GM10266 (cell line): ENCODE results near the gene ATP2B2.

Experiments used
- DNase-seq: peaks from one replicate; pipeline ENCODE4 v3.0.0; 2012; ENCODE audit errors: extremely low spot score
- TF ChIP-seq, protein P1 (sequence below): IDR thresholded peaks from 2 replicates; pipeline ENCODE4 v1.5.1; 2012; ENCODE audit warnings: mild to moderate bottlenecking, low read depth; ENCODE audit not compliant: control insufficient read depth, insufficient read depth; ENCODE audit errors: missing control alignments

ATP2B2 gene

DNA sequence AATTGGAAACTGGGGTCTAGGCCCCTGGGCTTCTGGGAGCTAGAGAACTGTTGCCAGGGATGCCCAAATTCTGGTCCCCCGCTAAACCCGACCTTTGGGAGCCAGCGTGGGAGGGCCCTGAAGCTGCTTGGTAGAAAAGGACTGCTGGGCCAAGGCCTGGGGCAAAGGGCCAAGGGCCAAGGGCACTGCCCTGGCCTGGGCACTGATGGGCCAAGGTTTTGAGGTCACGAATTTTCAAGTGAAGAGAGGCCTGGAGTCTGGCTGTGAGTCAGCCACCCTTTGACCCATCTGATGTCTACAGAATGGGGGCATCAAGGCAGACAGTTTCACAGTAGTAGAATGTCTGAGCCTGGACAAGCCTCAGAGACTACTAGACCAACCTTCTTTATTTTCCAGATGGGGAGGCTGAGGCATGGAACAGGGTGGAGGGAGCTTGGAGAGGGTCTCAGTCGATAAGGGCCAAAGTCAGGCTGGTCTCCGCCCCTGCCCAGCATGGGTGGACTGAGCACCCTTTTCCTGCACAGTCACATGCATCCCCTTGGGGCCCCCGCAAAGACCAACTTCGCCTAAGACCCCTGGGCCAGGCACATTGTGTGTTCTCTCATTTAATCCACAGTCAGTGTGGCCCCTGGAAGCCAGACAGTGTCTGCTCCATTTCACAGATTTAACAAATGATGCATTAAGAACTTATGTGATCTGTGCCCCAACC is 66.3 kb downstream of the ATP2B2 start:
- DNase-seq = no peak
- TF ChIP-seq, protein P1, sequence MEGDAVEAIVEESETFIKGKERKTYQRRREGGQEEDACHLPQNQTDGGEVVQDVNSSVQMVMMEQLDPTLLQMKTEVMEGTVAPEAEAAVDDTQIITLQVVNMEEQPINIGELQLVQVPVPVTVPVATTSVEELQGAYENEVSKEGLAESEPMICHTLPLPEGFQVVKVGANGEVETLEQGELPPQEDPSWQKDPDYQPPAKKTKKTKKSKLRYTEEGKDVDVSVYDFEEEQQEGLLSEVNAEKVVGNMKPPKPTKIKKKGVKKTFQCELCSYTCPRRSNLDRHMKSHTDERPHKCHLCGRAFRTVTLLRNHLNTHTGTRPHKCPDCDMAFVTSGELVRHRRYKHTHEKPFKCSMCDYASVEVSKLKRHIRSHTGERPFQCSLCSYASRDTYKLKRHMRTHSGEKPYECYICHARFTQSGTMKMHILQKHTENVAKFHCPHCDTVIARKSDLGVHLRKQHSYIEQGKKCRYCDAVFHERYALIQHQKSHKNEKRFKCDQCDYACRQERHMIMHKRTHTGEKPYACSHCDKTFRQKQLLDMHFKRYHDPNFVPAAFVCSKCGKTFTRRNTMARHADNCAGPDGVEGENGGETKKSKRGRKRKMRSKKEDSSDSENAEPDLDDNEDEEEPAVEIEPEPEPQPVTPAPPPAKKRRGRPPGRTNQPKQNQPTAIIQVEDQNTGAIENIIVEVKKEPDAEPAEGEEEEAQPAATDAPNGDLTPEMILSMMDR = no peak

DNA sequence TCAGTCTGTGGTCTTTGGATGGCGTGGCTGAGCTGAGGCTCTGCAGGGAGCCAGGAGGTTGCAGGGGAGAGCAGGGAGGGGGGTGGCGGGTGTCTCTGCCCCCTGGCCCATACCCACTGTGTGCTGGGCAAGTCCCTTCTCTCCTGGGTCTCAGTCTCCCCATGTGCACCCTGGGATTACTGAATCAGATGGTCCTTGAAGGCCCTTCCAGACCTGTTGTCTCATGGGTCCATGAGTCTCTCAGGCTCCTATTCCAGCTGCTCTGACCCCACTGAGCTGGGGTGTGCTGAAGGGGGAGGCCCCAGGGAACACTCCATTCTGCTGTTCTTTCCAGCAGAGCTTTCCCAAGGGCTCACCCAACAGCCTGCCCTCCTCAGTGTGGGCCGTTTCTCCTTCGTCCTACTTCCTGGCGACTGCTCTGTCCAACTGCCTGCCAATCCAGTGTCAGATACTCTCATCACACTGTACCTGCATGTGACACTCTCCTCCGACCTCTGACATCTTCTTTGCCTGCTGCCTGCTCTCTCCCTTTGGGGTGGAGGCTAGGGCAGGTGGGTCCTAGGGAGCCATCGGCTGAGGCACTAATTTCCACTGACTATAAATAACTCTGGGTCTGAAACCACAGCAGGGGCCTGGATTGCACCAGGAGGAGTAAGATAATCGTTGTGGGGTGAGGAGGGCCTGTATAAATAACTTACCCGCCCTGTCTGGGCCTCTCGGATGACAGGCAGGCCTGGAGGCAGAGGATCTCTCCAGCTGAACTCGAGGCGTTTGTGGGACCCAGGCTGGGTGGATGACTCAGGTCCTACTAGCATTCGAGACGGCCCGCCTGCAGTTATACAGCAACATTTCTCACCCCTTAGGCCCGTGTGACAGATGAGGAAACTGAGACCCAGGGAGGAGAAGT is 67.1 kb downstream of the ATP2B2 start:
- no peak for DNase-seq

DNA sequence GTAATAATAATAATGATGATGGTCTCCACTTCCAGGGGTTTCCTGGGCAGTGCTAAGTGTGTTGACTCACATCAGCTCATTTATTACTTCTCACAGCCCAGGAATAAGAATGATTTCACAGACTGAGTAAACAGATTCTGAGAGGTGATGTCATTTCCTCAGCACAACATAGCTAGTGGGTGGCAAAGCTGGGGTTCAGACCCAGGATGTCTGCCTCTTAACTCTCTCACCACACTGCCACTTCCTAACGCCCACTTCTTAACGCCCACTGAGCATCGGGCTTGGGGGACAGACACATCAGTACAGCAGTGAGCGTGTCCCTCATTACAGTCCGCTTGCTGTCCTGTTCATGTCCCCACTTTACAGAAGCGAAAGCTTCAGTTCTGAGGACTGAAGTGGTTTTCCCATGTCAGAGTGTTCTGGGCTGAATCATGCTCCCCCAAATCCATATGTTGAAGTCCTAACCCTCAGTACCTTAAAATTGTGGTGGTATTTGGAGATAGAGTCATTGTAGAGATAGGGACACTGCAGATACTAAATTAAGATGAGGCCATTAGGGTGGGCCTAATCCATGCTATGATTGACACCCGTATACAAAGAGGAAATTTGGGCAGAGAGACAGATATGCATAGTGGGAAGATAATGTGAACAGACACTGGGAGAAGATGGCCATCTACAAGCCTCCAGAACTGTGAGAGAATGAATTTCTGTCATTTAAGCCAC is 68.0 kb downstream of the ATP2B2 start:
- TF ChIP-seq, protein P1 = no peak
- peak; percentile 79 for DNase-seq

More for the DNA sequence above, 67.1 kb downstream of the ATP2B2 start:
- TF ChIP-seq, protein P1 = no peak

DNA sequence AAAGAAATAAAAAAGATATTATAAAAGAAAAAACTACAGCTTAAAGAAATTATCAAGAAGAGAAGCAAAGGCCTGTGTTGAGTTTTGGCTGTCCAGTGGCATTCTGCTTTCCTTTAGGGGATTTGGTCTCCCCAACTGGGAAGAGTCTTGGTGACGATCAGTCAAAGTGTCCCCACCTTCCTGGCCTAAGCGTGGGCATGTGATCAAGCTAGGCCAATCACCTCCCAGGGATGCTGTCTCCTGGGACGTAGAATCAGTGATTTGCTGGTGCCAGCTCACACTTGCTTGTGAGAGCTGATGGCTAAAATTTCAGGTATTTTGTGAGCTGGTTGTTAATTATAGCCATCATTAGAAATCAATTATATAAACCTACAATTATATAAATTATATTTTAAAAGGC is 69.5 kb downstream of the ATP2B2 start:
- no peak for DNase-seq
- TF ChIP-seq, protein P1 = no peak

DNA sequence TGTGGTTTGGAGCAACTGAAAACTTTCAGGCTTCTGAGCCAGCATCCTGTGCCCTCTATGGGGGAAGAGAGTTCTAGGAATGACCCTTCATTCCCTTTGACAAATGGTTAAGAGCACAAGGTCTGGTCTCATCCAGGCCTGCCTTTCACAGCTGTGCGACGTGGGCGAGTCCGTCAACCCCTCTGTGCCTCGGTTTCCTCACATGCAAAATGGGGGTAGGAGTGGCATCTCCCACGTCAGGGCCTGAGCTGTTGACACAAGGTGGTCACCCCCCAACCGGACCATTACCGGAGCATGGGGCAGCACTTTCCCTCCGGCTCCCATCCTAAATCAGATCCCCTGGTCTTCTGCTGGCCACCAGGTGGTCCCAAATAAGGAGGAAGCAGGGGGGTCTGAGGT is 70.4 kb downstream of the ATP2B2 start:
- TF ChIP-seq, protein P1 = no peak
- no peak for DNase-seq

DNA sequence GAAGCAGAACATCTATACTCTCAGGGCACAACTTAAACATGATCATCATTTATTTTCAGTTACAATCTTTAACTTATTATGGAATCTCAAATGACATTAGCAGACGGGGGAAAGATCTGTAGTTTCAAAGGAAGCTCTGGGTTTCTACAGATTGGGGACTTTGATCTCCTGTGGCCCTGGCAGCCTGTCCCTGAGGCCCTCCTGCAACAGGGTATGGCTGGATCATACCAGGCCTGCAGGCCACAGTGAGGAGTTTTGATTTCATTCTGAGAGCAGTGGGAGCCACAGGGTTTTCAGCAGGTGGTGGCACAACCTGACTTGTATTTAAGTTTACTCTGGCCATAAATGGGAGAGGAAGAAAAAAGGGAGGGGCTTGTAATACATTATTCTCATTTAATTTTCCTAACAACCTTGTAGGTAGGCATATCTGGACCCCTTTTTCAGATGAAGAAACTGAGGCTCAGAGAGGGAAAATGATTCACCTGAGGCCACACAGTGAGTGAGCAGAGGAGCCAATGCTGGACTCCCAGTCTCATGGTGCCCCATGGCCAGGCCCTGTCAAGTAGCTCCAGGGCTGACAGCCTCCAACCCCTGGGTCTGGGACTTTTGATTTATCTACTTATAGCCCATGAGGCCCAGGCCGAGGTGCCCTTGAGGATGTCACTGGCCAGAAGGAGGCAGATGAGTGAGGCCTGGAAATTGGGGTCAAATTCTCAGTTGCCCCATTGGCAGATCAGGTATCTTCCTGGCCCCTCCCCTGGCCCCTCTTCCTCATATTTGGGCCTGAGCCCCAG is 71.0 kb downstream of the ATP2B2 start:
- TF ChIP-seq, protein P1 = no peak
- DNase-seq = no peak
